GM19463 (cell line): Measurements from ENCODE around the gene MBD5.

Experiments used
- ATAC-seq: cut with Tn5 transposase; IDR thresholded peaks from one replicate; pipeline ENCODE4 v1.9.1; 2021; ENCODE audit warnings: mild to moderate bottlenecking, moderate library complexity; ENCODE audit not compliant: unreplicated experiment

The MBD5 gene

GRCh38 chr2:148022882-148023281 lies 2.0 kb downstream of the MBD5 start:
- ATAC-seq = no peak

DNA sequence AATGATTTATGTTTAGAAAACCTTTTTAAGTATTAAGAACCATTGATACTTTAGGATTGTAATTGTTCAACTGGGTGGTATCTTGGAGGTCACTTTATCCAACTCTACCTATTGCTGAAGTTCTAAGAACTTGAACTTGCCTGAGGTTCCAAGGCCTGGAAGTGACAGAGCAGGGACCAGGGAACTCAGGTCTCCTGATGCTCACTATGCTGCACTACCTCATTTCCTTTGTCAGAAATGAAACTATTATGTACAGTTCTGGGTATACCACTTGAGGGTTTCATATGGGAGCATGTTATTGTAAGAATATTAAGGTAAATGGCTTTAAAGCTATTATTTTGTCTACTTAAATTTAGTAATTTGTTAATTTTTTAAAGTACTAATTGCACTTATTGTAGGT lies 3.0 kb downstream of the MBD5 start:
- ATAC-seq = peak; percentile 26

DNA sequence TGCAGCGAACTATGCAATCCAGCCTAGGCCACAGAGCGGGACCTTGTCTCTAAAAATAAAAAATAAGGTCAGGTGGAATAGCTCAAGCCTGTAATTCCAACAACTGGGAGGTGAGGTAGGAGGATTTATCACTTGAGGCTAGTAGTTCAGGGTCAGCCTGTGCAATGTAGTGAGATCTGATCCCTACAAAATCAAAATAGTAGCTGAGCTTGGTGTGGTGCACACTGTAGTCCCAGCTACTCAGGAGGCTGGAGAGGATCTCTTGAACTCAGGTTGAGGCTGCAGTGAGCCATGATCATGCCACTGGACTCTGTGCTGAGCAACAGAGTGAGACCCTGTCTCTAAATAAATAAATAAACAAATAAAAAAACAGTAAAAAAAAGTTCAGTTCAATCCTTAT lies 5.7 kb downstream of the MBD5 start:
- ATAC-seq = no peak

GRCh38 chr2:148027822-148028221 lies 6.9 kb downstream of the MBD5 start:
- no peak for ATAC-seq

DNA sequence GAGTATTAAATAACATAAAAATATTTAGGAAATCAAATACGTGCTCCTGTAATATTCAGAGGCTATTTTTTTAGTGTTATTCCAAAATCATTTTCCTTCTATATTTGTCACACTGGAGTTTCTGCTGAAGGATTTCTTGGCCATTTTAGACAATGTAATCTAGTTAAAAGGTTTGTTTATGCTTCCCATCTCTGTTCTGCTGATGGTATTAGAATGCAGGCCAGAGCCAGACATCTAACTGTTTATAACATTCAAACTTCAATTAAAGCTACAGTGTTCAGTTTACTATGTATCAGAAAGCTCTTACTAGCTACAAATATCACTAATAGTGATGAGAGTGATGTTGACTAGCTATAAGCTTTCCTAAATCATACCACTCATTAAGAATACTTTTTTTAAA lies 7.9 kb downstream of the MBD5 start:
- ATAC-seq = no peak

DNA sequence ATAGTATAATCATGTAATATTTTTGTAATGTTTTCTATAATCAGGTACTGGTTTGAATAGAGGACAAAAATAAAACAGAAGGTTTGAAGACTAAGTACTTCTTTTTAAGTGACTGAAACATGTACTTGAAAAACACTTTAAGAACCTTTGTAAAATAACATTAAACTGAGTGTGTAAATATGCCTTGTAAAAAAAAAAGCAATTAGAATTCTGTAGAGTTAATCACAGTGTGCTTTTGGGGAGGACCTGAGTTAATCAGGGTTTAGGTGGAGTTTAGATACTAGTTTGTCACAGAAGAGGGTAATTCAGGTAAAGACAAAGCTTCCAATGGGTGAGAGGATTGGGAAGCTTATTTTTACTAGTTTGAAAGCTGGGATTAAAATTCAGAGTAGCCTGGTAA lies 10.3 kb downstream of the MBD5 start:
- ATAC-seq = no peak

- no peak for ATAC-seq
These were observed 11.3 kb downstream of the MBD5 start for GRCh38 chr2:148032215-148032614.

- no peak for ATAC-seq
These were observed 18.9 kb downstream of the MBD5 start for GRCh38 chr2:148039783-148040182.

- peak; percentile 81 for ATAC-seq
These were observed 21.3 kb downstream of the MBD5 start for GRCh38 chr2:148042219-148042618.

DNA sequence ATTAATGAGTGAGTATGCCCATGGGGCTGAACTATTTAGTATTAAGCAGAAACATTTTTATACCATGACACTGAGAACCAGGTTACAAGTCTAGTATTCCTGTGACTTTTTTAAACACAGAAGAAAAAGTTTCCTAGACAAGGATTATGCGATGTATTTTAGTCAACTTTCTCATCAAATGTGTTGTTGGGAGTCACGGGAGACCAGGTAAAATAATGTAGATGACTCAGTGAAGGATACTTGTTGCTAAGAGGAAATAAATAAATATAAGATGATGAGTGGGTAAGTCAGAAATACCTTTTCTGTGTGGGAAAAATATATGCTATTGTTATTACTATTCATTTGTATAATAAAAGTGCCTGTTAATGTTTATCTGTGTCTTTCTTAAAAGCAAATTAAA lies 23.4 kb downstream of the MBD5 start:
- no peak for ATAC-seq

DNA sequence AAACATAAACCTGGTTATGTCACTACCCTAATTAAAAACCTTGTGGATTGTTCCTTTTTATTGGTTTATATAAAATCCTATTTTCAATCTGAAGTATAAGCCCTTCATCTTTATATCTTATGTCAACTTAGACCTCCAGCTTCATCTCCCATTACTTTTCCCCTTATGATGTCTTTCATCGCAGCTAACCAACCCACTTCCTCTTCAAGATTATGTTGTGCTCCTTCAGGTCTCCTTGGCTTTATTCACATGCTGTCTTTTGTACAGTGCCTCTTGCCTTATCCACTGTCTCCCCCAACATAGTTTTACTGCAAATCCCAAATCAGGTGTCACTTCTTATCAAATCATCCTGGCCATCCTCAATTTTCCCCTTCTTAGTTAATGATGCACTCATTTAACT lies 25.9 kb downstream of the MBD5 start:
- no peak for ATAC-seq

DNA sequence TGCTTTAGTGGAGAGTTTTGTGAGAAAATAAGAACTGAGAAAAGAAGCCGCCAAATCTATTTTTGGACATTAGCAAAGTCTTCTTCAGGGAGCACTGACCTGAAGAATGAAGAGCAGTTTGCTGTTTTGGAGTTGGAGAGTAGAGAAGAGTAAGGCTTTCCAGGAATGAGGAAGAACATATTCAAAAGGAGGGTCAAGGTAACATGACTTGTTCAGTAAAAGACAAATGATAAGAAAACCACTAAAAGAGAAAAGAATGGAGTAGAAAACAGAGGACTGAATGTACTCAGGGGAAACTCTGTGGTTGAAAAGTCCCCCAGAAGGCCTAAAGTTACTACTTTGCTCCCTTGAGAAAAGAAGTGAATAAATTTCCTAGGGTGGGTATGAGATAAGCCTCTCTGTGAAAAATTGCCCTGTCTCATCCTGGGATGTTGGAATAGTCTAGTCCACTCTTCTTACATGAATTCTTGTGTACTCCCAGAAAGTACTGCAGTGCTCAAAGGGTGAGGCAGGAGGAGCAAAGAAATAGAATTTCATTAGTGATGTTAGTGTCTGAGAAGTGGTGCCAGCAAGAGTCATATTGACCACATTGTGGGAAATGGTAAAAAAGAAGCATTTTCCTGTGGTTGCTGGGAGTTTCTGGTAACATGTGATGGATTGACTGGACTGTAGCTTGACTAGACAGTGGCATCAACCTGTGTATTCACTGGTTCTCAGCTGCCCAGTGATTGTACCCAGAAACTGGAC lies 27.8 kb downstream of the MBD5 start:
- ATAC-seq = peak; percentile 71

DNA sequence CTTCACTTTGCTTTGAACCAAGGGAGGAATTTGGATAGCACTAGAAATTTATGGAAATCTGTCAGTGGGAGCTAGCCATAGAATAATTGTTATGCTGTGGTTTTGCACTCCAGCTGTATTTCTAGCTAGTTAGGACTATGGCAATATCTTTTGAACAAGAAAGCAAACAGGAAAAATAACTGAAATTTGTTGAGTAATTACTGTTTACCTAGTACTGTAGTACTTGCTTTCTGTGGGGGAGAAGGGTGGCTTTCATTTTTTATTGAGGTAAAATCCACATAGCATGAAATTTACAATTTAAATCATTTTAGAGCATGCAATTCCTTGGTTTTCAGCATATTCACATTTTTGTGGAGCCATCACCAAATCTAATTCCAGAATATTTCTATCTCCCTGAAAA lies 28.4 kb downstream of the MBD5 start:
- peak; percentile 1 for ATAC-seq

DNA sequence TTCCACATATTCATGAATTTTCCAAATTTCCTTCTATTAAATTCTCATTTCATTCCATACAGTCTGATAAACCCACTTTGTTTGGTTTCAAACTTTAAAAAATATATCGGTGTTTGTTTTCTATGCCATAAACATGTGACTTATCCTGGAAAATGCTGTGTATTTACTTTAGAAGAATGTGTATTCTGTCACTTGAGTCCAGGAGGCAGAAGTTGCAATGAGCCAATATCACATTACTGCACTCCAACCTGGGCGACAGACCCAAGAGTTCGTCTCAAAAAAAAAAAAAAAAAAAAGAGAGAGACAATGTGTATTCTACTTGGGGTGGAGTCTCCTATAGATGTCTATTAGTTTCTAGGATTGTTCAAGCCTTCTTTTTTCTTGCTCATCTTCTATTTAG lies 31.8 kb downstream of the MBD5 start:
- ATAC-seq = no peak

GRCh38 chr2:148058641-148059040 lies 37.8 kb downstream of the MBD5 start:
- no peak for ATAC-seq

DNA sequence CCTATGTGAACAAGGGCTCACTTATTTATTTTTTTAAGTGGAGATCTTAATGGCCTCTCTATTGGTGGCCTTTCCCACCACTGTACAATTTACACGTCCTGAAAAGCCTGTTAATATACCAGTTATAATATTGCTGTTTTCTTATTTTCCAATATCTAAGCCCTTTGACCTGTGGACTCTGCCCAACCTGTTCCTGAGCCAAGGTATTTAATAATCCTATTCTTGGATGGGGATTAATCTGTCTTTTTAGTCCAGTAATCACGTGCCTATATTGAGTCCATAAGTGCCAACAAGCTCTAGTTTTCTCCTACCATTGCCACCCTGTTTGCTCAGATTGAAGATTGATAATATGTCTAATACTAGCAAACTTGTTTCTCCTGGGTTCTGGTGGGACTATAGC lies 42.7 kb downstream of the MBD5 start:
- ATAC-seq = no peak

GRCh38 chr2:148065936-148066335 lies 45.0 kb downstream of the MBD5 start:
- ATAC-seq = no peak

DNA sequence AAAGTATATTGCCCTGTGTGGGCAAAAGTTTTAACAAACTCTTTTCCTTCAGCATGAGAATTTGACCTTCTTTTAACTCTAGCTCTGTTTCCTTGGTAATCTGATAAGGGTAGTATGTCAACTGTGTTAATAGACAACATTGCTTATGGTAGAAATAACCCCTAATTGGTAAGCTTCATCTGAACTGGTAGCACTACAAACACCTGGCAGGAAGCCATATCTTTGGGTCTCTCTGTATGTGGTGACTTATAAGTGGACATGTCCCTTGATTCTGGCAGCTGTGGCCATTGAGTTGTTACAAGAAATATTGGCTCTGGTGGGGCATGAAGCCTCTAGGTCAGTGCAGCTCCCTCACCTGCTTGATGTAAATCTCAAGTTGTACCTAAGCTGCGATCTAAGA lies 46.9 kb downstream of the MBD5 start:
- ATAC-seq = no peak

DNA sequence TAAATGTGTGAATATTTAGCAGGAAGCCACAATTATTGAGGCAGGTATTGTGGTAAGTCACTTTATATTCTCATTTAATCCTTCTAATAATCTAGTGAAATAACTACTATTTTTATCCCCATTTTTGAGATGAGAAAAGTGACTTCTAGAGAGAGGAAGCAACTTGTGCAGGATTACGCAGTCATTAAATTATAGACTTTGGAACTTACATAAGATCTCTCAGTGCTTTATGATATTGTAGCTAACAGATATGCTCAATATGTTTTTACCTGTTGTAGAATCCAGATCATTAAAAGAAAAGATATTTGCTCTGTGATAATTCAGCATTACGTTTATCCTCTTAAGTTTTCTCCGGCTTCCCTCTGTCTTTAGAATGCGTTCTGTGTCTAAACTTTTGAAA lies 50.5 kb downstream of the MBD5 start:
- ATAC-seq = no peak

- no peak for ATAC-seq
These were observed 75.1 kb downstream of the MBD5 start for GRCh38 chr2:148096012-148096411.

DNA sequence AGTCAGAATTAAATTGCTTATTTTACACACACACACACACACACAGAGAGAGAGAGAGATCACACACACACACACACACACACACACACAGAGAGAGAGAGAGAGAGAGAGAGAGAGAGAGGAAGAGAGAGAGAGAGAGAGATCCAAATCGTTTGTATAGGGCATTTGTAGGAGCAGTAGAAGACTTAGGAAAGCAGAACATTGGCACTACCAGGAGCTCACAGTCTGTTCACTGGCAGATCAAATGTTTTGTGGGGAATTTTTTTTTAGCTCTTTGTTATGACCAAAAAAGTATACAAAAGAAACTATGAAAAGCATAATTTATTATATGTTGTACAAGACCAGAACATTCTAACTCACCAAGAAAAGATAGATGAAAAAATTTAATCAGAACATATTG lies 81.8 kb downstream of the MBD5 start:
- ATAC-seq = no peak

DNA sequence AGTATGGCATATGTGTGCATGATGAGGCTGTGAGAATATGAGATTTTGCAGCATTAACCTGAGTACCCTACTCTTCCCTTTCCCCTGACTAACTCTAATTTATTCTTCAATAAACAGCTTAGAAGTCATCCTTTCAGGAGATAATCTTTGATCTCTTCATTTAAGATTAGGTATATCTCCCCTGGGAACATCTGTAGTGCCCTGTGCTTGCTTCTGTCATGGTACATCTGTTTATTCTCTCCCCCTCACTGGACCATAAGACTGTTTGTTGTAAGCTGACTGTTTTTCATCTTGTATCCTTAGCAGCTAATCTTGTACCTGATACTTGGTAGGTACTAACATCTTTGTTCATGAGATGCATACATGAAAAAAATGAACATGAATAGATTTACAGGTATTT lies 83.1 kb downstream of the MBD5 start:
- no peak for ATAC-seq

DNA sequence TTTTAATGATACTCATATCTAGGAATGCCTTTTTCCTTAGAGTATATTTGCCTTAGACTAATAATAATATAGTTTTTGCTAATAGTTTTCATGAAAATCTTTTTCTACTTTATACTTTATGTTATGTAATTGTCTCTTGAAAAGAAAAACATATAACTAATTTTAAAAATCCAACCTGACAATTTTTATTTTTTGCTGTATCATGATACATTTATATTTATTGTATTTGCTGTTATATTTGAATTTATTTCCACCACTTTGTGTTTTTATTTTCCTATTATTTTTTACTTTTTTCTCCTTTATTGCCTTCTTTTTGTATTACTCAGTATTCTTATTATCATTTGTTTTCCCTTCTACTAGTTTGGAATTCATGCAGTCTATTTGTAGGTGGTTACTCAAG lies 85.4 kb downstream of the MBD5 start:
- ATAC-seq = no peak
